Activated CD8-positive, alpha-beta memory T cell treated with anti-CD3 and anti-CD28 coated beads for 48 hours (primary cell): ENCODE results near the gene PTPN12.
"Not testable (repeated sequence)": the region's sequence is repeated elsewhere in the genome, so short reads cannot be mapped to it uniquely, and the experiment has no call there.

Experiments
- DNase-seq, 3 experiments: peaks; one replicate each; pipeline ENCODE4 v3.0.0-alpha.2; 2020; ENCODE audit warnings: low read depth in 2 of 3, low spot score in 2 of 3

PTPN12 gene

DNA sequence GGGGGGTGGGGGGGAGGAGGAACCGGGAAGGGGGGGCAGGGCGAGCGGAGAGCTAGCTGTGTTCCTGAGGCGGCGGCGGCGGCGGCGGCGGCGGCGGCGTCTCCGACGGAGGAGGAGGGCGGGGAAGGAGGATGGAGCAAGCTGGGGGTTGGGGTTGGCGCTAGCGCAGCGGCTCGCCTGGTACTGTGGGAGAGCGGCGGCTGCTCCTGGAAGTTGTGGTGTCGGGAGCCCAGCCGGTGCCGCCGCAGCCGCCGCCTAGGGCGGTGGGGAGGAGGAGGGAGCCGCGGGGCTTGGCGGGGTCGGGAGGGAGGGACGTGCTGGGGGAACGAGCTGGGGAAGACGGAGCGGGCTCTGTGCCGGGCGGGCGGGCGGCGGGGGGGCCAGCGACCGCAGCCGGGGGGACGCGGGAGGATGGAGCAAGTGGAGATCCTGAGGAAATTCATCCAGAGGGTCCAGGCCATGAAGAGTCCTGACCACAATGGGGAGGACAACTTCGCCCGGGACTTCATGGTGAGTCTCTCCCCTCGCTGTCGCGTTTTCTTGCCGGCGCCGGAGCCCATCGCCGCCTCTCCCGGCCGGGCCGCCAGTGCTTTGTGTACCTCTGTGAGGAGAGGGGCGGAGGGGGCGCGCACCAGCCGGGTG is at the start of gene PTPN12:
PTPN12 (plus strand) TSS at position 160 of the 642 bp plus-strand sequence; CDS start at position 412, 252 bp downstream.
- peak in 2 of 3 experiments; percentile 6 to 32 for DNase-seq

DNA sequence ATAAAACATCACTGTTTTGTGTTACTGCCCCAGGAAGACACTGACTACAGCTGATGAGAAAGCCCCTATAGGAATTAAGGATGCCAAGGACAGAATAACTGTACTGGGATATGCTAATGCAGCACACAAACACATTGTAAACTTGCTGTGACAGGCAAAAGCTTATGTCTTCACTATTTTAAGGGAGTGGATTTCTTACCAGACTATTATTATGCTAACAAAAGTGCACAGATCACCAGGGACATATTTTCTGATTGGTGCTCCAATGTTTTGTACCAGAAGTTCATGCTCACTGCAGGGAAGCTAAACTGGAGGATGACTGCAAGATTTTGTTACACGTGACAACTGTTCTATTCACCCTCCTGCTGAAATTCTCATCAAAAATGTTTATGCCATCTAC is 48.1 kb upstream of the PTPN12 start:
- DNase-seq, result no peak

DNA sequence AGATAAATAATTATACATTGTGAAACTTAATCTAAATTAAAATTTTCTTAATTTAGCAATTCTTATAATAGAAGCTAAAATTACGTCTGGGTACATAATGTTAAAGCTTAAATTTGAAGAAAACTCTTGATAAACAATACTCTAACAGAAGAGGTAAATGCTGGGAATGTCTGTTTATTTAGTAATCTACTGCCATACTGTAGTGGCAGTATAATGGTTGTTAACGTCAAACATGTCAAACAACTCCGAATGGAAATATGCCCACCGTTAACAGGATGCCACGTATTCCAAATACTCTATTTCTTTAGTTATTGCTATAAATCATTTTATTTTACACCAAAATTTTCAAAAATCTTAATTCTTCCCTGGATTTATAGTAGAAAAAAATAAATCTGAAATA is 40.0 kb upstream of the PTPN12 start:
- no peak for DNase-seq

DNA sequence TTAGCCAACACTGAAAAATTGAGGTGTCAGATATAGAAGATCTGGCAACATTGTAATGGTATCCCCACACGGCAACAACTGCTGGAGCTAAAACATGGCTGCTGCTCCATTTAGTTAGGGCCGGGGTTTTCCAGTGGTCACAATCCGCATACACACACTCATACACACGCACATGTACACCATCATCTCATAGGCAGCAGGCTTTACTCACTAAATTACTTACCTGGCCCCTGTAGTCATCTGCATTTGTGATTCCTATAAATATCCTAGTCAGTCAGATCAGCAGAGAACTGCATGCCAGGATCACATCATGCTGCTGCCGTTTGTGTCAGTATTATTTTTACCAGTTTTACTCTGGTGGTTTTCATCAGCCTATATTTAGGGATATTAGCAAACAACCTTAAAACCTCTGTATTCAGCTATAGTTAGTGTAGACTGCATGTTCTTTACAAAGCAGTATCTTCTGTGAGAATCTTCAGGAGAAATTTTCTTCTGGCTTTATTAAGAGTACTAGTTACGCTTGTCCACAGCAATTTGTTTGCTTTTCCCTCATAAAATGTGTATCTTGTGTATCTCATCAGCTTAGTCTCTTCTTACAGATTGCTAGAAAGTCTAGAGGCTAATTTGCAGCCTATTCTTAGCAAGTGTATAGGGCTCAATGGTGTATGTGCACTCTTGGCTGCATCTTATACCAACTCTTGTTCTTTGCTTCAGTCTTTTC is 38.3 kb upstream of the PTPN12 start:
- no peak for DNase-seq

DNA sequence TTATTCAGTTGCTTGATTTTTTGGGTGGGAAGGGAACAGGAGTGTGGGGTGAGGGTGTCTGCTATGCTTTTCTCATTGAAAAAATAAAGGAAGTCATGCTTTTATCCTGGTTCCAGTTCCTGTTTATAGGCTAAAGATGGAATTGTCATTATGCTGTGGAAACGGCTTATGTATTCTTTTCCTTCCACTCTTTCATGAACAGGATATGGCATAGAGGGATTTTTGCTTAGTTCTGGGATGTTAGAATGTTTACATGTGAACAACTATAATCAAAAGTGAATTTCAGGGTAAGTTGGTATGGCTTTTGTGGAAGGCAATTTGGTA is 35.9 kb upstream of the PTPN12 start:
- no peak for DNase-seq

DNA sequence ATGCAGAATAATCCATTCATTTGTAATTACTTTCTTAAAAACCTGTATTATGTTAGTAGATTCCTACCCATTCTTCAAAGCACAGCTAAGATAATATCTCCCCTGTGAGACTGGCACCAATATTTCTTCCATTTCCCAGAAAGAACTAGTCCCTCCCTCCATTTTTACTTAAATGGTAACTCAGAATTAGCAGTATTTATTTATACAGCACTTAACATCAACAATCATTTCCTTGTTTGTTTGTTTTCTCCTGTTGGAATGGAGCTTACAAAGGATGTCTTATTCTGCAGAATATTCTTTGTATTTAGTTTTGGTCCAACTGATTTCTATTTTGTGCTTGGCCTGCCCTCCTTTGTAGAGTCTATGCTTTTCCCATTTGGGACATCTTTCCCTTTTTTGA is 32.1 kb upstream of the PTPN12 start:
- DNase-seq, result no peak

DNA sequence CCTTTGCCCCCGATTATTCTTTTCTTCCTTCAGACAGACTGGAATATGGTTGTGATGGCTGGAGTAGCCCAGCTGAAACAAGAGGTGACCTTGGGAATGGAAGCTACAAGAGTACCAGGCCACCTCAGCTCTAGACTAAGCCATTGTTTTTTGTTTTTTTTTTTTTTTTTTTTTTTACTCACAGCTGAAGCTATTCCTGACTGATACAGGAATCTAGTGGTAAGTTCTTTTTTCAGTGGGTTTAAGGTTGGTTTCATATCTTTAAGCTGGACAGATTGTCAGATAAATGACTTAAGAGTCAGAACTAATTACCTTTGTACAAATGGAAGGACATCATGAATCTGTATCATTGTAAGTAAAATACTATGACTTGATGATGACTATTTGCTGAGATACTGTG is 30.2 kb upstream of the PTPN12 start:
- DNase-seq, result no peak

DNA sequence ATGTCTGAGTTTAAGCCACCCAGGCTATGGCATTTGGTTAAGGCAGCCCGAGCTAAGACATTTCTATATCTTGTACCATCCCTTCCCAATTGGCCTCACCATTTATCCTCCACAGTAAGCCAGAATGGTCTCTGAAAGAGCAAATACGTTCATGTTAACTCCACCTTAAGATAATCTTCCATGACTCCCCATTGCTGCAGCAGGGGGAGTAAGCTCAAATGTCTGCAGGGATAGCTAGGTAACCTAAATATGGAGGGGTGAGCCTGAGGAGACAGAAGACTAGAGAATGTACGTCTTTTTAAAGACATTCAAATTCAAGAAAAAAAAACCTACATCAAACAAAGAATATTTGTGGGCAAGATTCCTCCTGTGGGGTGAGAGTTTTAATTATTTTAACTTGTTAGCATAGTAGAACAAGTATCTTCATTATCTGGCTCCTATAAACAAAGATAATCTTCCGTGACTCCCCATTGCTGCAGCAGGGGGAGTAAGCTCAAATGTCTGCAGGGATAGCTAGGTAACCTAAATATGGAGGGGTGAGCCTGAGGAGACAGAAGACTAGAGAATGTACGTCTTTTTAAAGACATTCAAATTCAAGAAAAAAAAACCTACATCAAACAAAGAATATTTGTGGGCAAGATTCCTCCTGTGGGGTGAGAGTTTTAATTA is 24.0 kb upstream of the PTPN12 start:
- DNase-seq, result not testable (repeated sequence)

DNA sequence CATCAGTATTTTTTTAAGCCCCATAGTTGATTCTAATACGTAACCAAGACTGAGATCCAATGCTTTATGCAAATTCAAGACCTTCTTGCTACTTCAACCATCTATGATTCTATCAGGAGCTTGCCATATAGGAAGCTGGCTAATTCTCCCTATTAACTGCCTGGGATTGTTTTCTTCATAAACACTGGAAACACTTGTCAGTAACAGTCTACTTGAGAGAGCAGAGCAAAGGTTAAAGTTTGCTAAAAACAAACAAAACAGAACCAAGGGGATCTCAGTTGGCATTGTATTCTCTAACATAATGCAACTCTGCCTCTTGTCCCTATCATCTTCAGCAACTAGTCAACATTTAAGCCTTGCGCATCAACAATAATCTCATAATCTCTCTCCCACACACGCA is 21.0 kb upstream of the PTPN12 start:
- DNase-seq, result no peak

DNA sequence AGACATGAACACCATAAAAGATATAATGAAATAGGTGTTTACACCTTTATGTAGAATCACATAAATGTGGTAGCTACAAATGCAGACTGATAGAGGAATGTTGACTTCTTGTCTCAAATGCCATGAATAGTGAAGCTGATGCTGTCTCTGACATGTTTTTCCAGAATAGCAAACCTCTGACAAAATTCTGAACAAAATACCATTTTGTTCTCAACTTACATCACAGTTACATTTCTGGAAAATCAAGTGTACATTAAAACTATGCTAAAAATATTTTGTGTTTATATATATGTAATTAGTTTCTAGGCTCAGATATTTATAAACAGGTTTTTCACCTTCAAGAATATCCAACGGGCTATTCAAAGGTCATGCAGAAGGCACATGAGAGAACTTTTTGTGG is 16.8 kb upstream of the PTPN12 start:
- no peak for DNase-seq

DNA sequence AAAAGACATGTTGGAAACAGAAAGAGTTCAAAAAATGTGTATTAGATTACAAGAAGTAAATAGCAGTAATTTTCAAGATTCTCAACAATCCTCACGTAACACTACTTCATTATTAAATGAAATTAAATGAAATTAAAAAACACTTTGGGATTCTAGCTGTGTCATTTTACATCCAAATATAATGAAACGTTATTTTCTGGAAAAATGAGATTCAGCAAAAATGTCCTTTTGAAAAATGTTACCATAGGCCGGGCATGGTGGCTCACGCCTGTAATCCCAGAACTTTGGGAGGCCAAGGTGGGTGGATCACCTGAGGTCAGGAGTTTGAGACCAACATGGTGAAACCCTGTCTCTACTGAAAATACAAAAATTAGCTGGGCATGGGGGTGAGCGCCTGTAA is 15.6 kb upstream of the PTPN12 start:
- not testable (repeated sequence) for DNase-seq

DNA sequence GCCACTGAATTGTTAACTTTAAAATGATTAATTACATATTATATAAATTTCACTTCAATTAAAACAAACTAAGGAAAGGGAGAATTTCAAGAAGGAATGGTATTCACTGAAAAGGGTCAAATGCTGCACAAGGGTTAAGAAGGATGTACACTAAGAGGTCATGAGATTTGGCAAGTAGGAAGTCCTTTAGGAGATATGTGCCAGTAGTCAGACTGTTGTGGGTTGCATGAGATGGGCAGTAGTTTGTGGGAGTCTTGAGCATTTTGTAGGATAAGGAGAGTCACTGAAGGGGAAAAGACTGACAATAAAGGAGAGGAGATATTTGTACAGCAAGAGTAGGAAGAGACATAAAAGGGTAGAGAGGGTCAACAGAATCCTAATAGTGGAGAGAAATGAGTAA is 12.4 kb upstream of the PTPN12 start:
- DNase-seq, result no peak

DNA sequence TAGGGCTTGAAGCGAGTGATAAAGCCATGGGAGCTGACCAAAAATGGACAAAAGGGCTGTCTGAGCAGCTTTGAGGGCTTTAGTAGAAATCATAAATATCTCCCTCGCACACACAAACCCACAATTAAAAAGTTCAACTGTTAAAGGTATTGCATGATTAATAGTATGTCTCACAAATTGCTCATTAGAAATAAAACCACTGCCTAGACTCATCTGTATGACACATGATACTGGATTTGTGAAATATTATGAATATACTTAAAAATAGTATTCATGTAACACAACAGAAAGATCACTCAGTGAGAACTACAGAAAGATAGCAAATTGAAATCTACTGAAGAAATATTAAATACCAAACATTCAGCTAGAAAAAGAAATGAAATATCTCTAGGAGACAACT is 11.9 kb upstream of the PTPN12 start:
- no peak for DNase-seq

DNA sequence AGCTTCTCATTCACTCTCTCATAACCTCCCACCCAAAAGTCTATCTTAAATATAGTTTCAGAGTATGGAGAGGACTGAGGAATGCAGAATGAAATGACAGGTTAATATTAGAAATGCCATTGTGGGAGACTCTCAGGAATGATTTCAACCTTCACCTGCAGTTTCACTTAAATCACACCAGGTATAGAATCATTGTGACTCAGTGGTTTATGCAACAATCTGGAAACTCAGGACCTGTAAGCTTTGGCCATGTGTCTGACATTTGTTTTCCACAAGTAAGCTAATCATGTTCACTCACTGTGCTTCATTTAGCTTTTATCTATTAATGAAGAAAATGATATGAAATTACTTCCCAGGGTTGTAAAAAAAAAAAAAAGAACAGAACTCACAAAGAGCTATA is 8.7 kb upstream of the PTPN12 start:
- DNase-seq, result no peak

DNA sequence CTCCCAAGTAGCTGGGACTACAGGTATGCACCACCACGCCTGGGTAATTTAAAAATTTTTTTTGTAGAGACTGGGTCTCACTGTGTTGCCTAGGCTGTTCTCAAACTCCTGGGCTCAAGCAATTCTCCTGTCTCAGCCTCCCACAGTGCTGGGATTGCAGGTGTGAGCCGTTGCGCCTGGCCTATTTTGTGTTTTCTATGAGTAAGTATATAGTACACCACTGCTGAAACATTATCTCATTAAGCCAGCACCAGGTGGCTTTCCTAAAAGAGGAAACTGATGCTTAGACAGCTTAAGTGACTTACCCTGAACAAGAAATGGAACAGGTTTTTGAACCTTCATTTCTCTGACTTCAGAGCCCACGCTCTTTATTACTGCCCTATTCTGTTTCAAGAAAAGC is 7.8 kb upstream of the PTPN12 start:
- DNase-seq, result no peak

DNA sequence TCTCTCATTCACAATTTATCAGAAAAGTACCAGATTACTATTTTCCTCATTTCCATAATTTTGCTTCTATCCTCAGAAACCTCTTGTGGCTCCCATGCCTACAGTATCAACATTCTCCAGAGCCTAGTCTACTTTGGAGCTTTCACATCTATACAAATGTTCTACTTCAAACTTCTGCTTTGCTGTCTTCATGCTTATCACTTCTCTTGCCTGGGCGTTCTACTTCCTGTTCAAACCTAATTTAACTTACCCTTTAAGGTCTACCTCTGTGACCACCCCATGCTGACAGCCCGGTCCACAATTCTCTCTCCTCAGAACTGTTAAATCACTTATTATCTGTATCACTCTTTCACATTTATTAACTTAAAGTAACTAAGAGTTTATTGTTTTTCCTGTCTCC is 6.1 kb upstream of the PTPN12 start:
- DNase-seq, result no peak

DNA sequence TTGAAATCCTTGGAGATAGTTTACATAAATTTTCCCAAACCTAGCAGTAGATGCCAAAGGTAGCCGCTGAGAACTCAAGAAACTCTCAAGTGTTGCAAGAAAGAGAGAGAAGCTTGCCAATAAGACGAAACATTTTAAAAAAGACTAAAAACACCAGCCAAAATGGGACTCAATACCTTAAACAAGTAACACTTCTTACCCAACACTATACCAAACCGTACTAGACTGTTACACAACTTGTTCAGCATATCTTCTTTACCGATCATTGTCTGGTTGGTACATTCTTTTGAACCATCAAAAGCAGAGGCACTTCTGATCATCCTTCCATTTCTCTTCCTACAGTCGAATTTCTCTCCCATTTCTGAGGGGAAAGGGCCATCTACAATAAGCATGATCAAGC is 4.8 kb upstream of the PTPN12 start:
- no peak for DNase-seq

DNA sequence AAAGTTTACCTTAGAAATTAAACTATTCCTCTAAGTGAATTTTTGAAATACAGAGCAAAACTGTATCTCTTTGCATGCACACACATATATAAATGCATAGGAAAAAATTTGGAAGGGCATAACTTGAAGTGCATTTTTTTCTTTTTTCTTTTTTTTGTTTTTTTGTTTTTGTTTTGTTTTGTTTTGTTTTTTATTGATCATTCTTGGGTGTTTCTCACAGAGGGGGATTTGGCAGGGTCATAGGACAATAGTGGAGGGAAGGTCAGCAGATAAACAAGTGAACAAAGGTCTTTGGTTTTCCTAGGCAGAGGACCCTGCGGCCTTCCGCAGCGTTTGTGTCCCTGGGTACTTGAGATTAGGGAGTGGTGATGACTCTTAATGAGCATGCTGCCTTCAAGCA is 4.4 kb upstream of the PTPN12 start:
- DNase-seq, result not testable (repeated sequence)

DNA sequence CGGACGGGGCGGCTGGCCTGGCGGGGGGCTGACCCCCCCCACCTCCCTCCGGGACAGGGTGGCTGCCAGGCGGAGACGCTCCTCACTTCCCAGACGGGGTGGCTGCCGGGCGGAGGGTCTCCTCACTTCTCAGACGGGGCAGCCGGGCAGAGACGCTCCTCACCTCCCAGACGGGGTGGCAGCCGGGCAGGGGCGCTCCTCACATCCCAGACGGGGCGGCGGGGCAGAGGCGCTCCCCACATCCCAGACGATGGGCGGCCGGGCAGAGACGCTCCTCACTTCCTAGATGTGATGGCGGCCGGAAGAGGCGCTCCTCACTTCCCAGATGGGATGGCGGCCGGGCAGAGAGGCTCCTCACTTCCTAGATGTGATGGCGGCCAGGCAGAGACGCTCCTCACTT is 3.0 kb upstream of the PTPN12 start:
- not testable (repeated sequence) for DNase-seq

DNA sequence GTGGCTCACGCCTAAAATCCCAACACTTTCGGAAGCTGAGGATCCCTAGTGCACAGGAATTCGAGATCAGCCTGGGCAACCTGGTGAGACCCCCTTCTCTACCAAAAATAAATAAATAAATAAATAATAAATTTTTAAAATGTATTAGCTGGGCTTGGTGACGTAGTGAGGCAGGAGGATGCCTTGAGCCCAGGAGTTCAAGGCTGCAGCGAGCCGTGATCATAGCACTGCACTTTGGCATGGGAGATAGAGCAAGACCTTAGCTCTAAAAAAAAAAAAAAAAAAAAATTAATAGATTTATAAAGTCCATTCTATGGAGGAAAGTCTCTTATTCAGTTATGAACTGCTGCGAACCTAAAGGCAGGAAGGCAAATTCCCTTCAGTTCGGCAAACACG is 1.1 kb upstream of the PTPN12 start:
- DNase-seq, result no peak

DNA sequence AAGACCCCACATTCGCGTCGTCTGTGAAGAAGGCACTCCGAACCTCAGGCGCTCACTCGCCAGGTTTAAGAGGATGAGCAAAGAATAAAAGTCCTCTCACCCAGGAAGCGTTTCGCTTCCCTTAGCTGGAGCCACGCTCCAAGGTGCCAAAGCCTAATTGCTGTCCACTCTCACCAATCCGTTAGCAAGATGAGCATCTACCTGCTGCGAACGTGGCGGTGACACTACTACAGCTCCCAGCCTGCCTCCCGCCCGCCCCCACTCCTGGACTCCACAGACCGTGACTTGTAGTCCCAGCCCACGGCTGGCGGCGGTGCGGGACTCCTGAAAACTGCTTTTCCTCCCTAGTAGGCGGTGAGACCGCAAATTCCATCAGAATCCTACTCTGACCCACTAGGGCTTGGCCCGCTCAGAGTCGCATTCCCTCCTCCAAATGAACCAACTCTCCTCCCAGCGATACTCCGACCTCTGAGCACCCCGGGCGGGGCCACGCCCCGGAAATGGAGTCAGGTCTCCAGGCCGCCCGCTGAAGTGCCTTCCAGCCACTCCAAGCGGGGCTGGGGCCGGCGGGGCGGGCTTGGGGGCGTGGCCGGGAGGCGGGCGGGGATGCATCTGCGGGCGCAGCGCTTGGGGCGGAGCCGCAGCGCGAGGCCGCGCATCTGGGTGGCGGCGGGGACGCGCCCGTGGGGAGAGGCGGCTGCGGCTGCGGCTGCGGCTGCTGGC is 521 bp upstream of the PTPN12 start:
- peak; percentile 85 to 97 (median 86) for DNase-seq

DNA sequence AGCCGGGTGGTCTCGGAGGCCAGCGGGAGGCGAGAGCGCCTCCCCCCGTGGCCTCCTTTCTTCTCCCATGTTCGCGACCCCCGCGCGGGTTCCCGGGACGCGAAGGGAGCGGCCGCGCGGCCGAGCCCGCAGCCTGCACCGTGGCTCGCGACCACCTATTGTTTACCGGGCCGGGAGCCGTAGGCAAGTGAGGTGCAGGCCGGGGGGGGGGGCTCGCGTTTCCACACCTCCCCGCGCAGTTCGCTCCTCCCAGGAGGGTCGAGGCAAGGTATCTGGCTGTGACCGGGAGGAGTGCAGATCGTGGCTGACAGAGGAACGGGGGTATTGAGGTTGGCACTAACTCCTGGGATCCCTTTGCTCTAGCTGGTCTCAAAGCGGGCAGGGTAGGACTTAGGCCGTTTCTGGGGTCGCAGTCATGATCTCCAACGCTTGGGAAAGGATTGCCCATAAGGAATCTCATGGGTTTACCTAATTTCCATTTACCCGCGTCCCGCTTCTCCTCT is 734 bp downstream of the PTPN12 start:
- peak in 2 of 3 experiments; percentile 7 to 18 for DNase-seq
